H1 (cell line): ENCODE results near the gene AFF1. TPM values are rescaled to one million over a fixed set of nuclear protein-coding genes. Genes with fewer than 3 reads are reported as not detected.

ENCODE experiments used
- CTCF ChIA-PET: fragments of 300-600 bp; sonication (Branson Sonifier 250); formaldehyde crosslinking; loops from one replicate; lab custom pipeline; 2021; ENCODE audit not compliant: partially characterized antibody; lab: Charles Lee
- POLR2A ChIA-PET: fragments of 300-600 bp; sonication (Branson Sonifier 250); formaldehyde crosslinking; loops from one replicate; lab custom pipeline; 2021; ENCODE audit warnings: inconsistent platforms; ENCODE audit not compliant: partially characterized antibody; lab: Charles Lee
- DNase-seq, 2 experiments: peaks; one replicate each; pipeline versions ENCODE4 v3.0.0 to v3.0.0-alpha.2; 2010 to 2022; ENCODE audit warnings: low spot score in 2 of 2, low read depth in 1 of 2, mixed read lengths in 1 of 2
- FAIRE-seq: peaks from 2 replicates; lab custom pipeline; 2011; peaks lifted over from hg19 to GRCh38; lab: Jason Lieb, UNC
- H2AFZ ChIP-seq: 2 replicates; pipeline ENCODE4 v1.8.1; 2012; ENCODE audit warnings: low read length, inconsistent platforms
- H2AK5ac ChIP-seq: 2 replicates; pipeline ENCODE4 v1.6.1; 2013; ENCODE audit warnings: low read depth, low read length
- H2BK120ac ChIP-seq: replicated peaks from 2 replicates; pipeline ENCODE3; 2013; ENCODE audit warnings: low read depth, low read length, inconsistent platforms
- H2BK12ac ChIP-seq: 2 replicates; pipeline ENCODE4 v1.6.1; 2013; ENCODE audit warnings: low read depth, low read length
- H2BK15ac ChIP-seq: 2 replicates; pipeline ENCODE4 v1.6.1; 2013; ENCODE audit warnings: low read length
- H2BK20ac ChIP-seq: 2 replicates; pipeline ENCODE4 v1.6.1; 2013; ENCODE audit warnings: low read length
- H2BK5ac ChIP-seq: 2 replicates; pipeline ENCODE4 v1.6.1; 2013; ENCODE audit warnings: low read depth, low read length
- H3K14ac ChIP-seq: 2 replicates; pipeline ENCODE4 v1.6.1; 2013; ENCODE audit warnings: inconsistent platforms; ENCODE audit not compliant: insufficient read length
- H3K18ac ChIP-seq: 2 replicates; pipeline ENCODE4 v1.6.1; 2013; ENCODE audit warnings: low read length; ENCODE audit errors: extremely low read depth
- H3K23ac ChIP-seq: 2 replicates; pipeline ENCODE4 v1.6.1; 2013; ENCODE audit warnings: inconsistent platforms; ENCODE audit not compliant: insufficient read length
- H3K23me2 ChIP-seq: 2 replicates; pipeline ENCODE4 v1.6.1; 2013; ENCODE audit warnings: low read depth, low read length
- H3K27ac ChIP-seq: 2 replicates; pipeline ENCODE4 v1.6.1; 2011; ENCODE audit warnings: low read depth, low read length, inconsistent platforms
- H3K27me3 ChIP-seq, 4 experiments: replicated peaks in 1 of 4; 1 replicate in 1 of 4; 2 replicates in 3 of 4; pipeline versions ENCODE4 v1.6.1 to v1.8.1; 2011 to 2013; ENCODE audit warnings: low read length in 3 of 4, mild to moderate bottlenecking in 3 of 4, inconsistent platforms in 2 of 4, mixed read lengths in 2 of 4, moderate library complexity in 1 of 4; ENCODE audit not compliant: control insufficient read depth in 3 of 4, insufficient read depth in 3 of 4; ENCODE audit errors: extremely low read depth in 1 of 4
- H3K36me3 ChIP-seq, 4 experiments: 2 replicates each; pipeline versions ENCODE4 v1.6.1 to v1.8.1; 2011 to 2013; ENCODE audit warnings: mild to moderate bottlenecking in 4 of 4, low read length in 3 of 4, moderate library complexity in 2 of 4, control low read depth in 1 of 4, inconsistent platforms in 1 of 4; ENCODE audit not compliant: insufficient read depth in 4 of 4, control insufficient read depth in 2 of 4
- H3K4ac ChIP-seq: replicated peaks from 2 replicates; pipeline ENCODE3; 2013; ENCODE audit warnings: low read length, low read depth, mixed read lengths, inconsistent platforms; ENCODE audit not compliant: insufficient read length
- H3K4me1 ChIP-seq, 4 experiments: replicated peaks in 1 of 4; 1 replicate in 1 of 4; 2 replicates in 3 of 4; pipeline versions ENCODE4 v1.6.1 to v1.8.1; 2011 to 2013; ENCODE audit warnings: low read length in 3 of 4, inconsistent platforms in 2 of 4, mixed read lengths in 1 of 4; ENCODE audit not compliant: insufficient read depth in 4 of 4, control insufficient read depth in 3 of 4
- H3K4me2 ChIP-seq, 2 experiments: 2 replicates each; pipeline versions ENCODE4 v1.6.1 to v1.8.1; 2011 to 2013; ENCODE audit warnings: low read depth in 2 of 2, low read length in 2 of 2, control low read depth in 1 of 2, inconsistent platforms in 1 of 2, mild to moderate bottlenecking in 1 of 2; ENCODE audit not compliant: insufficient read depth in 1 of 2
- H3K4me3 ChIP-seq, 4 experiments: fragments of 200-600, 300-600 bp in 1 of 4; sonication (generic), shearing (Covaris generic), sonication (Bioruptor Twin) in 1 of 4; 2 replicates each; pipeline versions ENCODE4 v1.5.1 to v1.8.1; 2011 to 2016; ENCODE audit warnings: low read length in 4 of 4, low read depth in 3 of 4, control low read depth in 2 of 4, inconsistent platforms in 2 of 4, mild to moderate bottlenecking in 2 of 4, mixed read lengths in 1 of 4, moderate library complexity in 1 of 4; ENCODE audit not compliant: insufficient read depth in 2 of 4; ENCODE audit errors: extremely low read depth in 1 of 4
- H3K56ac ChIP-seq: replicated peaks from 2 replicates; pipeline ENCODE3; 2013; ENCODE audit warnings: low read depth, mild to moderate bottlenecking, mixed read lengths, low read length, inconsistent platforms; ENCODE audit not compliant: insufficient read length
- H3K79me1 ChIP-seq: 2 replicates; pipeline ENCODE4 v1.6.1; 2013; ENCODE audit warnings: low read depth, low read length, control low read depth
- H3K79me2 ChIP-seq, 2 experiments: 2 replicates each; pipeline versions ENCODE4 v1.6.1 to v1.8.1; 2012 to 2013; ENCODE audit warnings: low read length in 2 of 2, mild to moderate bottlenecking in 2 of 2, inconsistent platforms in 1 of 2; ENCODE audit not compliant: insufficient read depth in 2 of 2, control insufficient read depth in 1 of 2
- H3K9ac ChIP-seq, 4 experiments: replicated peaks in 1 of 4; 1 replicate in 1 of 4; 2 replicates in 3 of 4; pipeline versions ENCODE4 v1.6.1 to v1.8.1; 2011 to 2013; ENCODE audit warnings: low read depth in 3 of 4, low read length in 3 of 4, control low read depth in 2 of 4, mild to moderate bottlenecking in 2 of 4, moderate library complexity in 2 of 4, inconsistent platforms in 1 of 4; ENCODE audit errors: extremely low read depth in 1 of 4
- H3K9me3 ChIP-seq, 2 experiments: 2 replicates each; pipeline versions ENCODE4 v1.6.1 to v1.8.1; 2012 to 2013; ENCODE audit warnings: mild to moderate bottlenecking in 2 of 2, moderate library complexity in 2 of 2, control low read depth in 1 of 2, inconsistent platforms in 1 of 2, low read depth in 1 of 2, low read length in 1 of 2, mixed read lengths in 1 of 2; ENCODE audit not compliant: insufficient read depth in 2 of 2
- H4K20me1 ChIP-seq, 2 experiments: replicated peaks in 1 of 2; 2 replicates each; pipeline versions ENCODE3 to v1.8.1; 2011 to 2013; ENCODE audit warnings: inconsistent platforms in 2 of 2, low read length in 2 of 2, mild to moderate bottlenecking in 1 of 2; ENCODE audit not compliant: insufficient read depth in 2 of 2, control insufficient read depth in 1 of 2
- H4K5ac ChIP-seq: 2 replicates; pipeline ENCODE4 v1.6.1; 2013; ENCODE audit warnings: low read length, low read depth, mixed read lengths, inconsistent platforms; ENCODE audit not compliant: insufficient read length
- H4K8ac ChIP-seq: 2 replicates; pipeline ENCODE4 v1.8.0; 2013; ENCODE audit warnings: mild to moderate bottlenecking, moderate library complexity, low read length, inconsistent platforms; ENCODE audit not compliant: insufficient read depth; ENCODE audit errors: extremely low read depth
- H4K91ac ChIP-seq: replicated peaks from 2 replicates; pipeline ENCODE3; 2013; ENCODE audit warnings: low read length, mixed read lengths, inconsistent platforms; ENCODE audit not compliant: insufficient read length
- BRCA1 ChIP-seq: IDR thresholded peaks from 2 replicates; pipeline ENCODE4 v1.6.1; 2012; ENCODE audit warnings: low read depth, low read length, improper control_type of control experiment
- CEBPB ChIP-seq: IDR thresholded peaks from 2 replicates; pipeline ENCODE4 v1.6.1; 2012; ENCODE audit warnings: low read depth, low read length
- CHD2 ChIP-seq: IDR thresholded peaks from 2 replicates; pipeline ENCODE4 v1.6.1; 2012; ENCODE audit warnings: low read length, improper control_type of control experiment
- CTCF ChIP-seq, 3 experiments: IDR thresholded peaks; 1 replicate in 2 of 3; 2 replicates in 1 of 3; pipeline versions ENCODE4 v1.5.1 to v1.6.1; 2011; ENCODE audit warnings: low read length in 3 of 3, mild to moderate bottlenecking in 3 of 3, inconsistent platforms in 2 of 3, low read depth in 1 of 3, moderate library complexity in 1 of 3; ENCODE audit not compliant: insufficient read depth in 1 of 3; ENCODE audit errors: control extremely low read depth in 1 of 3
- MAFK ChIP-seq: IDR thresholded peaks from 2 replicates; pipeline ENCODE4 v1.6.1; 2012; ENCODE audit warnings: low read depth, mild to moderate bottlenecking, improper control_type of control experiment, low read length
- MAX ChIP-seq: IDR thresholded peaks from 2 replicates; pipeline ENCODE4 v1.6.1; 2012; ENCODE audit warnings: inconsistent platforms
- RAD21 ChIP-seq, 2 experiments: IDR thresholded peaks in 1 of 2; conservative IDR thresholded peaks in 1 of 2; 2 replicates each; pipeline ENCODE4 v1.6.1; 2011; ENCODE audit warnings: low read depth in 2 of 2, low read length in 2 of 2, improper control_type of control experiment in 1 of 2, inconsistent platforms in 1 of 2, mild to moderate bottlenecking in 1 of 2, moderate library complexity in 1 of 2
- RFX5 ChIP-seq: IDR thresholded peaks from 2 replicates; pipeline ENCODE4 v1.6.1; 2011; ENCODE audit warnings: low read depth, low read length, improper control_type of control experiment, borderline replicate concordance
- WGBS, 2 experiments: shearing (Covaris generic) in 1 of 2; methylation state at CpG; one replicate each; pipeline versions ENCODE4 v1.1.6 to v1.1.7; 2013 to 2015; ENCODE audit warnings: low lambda C conversion rate in 2 of 2, mixed read lengths in 2 of 2, inconsistent platforms in 1 of 2, low coverage in 1 of 2, missing lambda C conversion rate in 1 of 2; ENCODE audit not compliant: insufficient replicate concordance in 2 of 2, insufficient coverage in 1 of 2, insufficient read length in 1 of 2; ENCODE audit errors: extremely low coverage in 1 of 2, missing lambda C conversion rate in 1 of 2; 5-methylcytosine and 5-hydroxymethylcytosine counted together
- polyA plus RNA-seq, 7 experiments: library from polyadenylated mRNA; depleted of rRNA in 3 of 7; stranded (reverse) in 5 of 7; unstranded in 2 of 7; fragments of >200 nt in 5 of 7; fragments of 200-250 nt in 2 of 7; gene quantifications; 1 replicate in 5 of 7; 2 replicates in 1 of 7; 4 replicates in 1 of 7; pipeline versions ENCODE4 v1.2.1 to v1.2.3, GENCODE V29; 2011 to 2013; ENCODE audit warnings: missing spikeins in 2 of 7, mixed read lengths in 2 of 7
- total RNA-seq: library from RNA; stranded (reverse); fragmentation: NEBNext Ultra II Directional; extraction: Animal tissue kit (Norgen Biotek cat#: 25700); gene quantifications from 2 replicates; pipeline ENCODE4 v1.2.1, GENCODE V29; 2021
- TF ChIP-seq, protein P1 (sequence below): IDR thresholded peaks from 2 replicates; pipeline ENCODE4 v1.6.1; 2012; ENCODE audit warnings: low read length, inconsistent platforms

The AFF1 gene
- total and polyA plus RNA-seq, 2 of the 8 experiments (the other 6 are each of a cell fraction or from before 2014, with no cell fraction given) = 14.8 to 85.5 TPM

- H3K79me2 ChIP-seq = peaks cover 3 to 88% of the 10 kb centered on the region in 2 experiments
- FAIRE-seq (no peak), DNase-seq (no peak)
- H3K79me1 ChIP-seq = peaks cover 10% of the 10 kb centered on the region
- ChIA-PET CTCF (interaction anchor here (0.6 to 2.7 kb wide), 10 partner anchors 11 to 581 kb away, joined by 3 to 10 read pairs (median 4); no protein-coding TSS in a partner anchor), POLR2A (interaction anchor here (0.9 to 1.8 kb wide), 5 partner anchors 20 to 119 kb away, joined by 3 to 5 read pairs (median 4); no protein-coding TSS in a partner anchor)
- H3K56ac ChIP-seq = no peak overlapping the region
- no peak overlapping the region for H2BK12ac ChIP-seq
- no peak overlapping the region for H3K9ac ChIP-seq
- H3K27me3 ChIP-seq = no peaks in the 10 kb centered on the region
- WGBS, 2 experiments = 94% methylated on average over 2 of the region's 2 CpGs; no CpG with 5 or more reads in 1 of the 2 experiments
- peaks cover 2 to 5% of the 10 kb centered on the region in 2 experiments for H4K20me1 ChIP-seq
- peaks cover 0 to 13% (median 0%) of the 10 kb centered on the region in 4 experiments; a peak in 3 of 8 replicates for H3K36me3 ChIP-seq
- no peak overlapping the region for H2BK5ac ChIP-seq
- no peak overlapping the region for H2BK20ac ChIP-seq
- H3K18ac ChIP-seq = no peak overlapping the region
- no peak overlapping the region for H3K27ac ChIP-seq
- H3K4ac ChIP-seq = no peak overlapping the region
- H3K4me1 ChIP-seq = peaks cover 0 to 19% (median 7%) of the 10 kb centered on the region in 4 experiments; a peak in 3 of 7 replicates
- H3K9me3 ChIP-seq = no peaks in the 10 kb centered on the region
- no peak overlapping the region for H4K91ac ChIP-seq
- no peaks in the 10 kb centered on the region for H3K23me2 ChIP-seq
- no peak overlapping the region for H2BK15ac ChIP-seq
- no peak overlapping the region for H2AK5ac ChIP-seq
- H4K5ac ChIP-seq = no peak overlapping the region
- no peak overlapping the region for H3K4me3 ChIP-seq
- no peak overlapping the region for H3K23ac ChIP-seq
- H3K14ac ChIP-seq = no peak overlapping the region
- no peak overlapping the region for H2BK120ac ChIP-seq
- H3K4me2 ChIP-seq = no peak overlapping the region
- H2AFZ ChIP-seq = no peak overlapping the region
- H4K8ac ChIP-seq = no peak overlapping the region
- TF ChIP-seq RAD21 (IDR thresholded peaks at IDR 0.05 in 1 of 2, conservative IDR thresholded peaks at IDR 0.05 in 1 of 2; ENCODE audit: low read depth in 2 of 2, low read length in 2 of 2) = no peak
- no peak for TF ChIP-seq MAX
- TF ChIP-seq CEBPB = no peak
- TF ChIP-seq CTCF (IDR thresholded peaks at IDR 0.05; ENCODE audit: control extremely low read depth in 1 of 3, insufficient read depth in 1 of 3, low read depth in 1 of 3, low read length in 3 of 3) = no peak
- no peak for TF ChIP-seq CHD2
- no peak for TF ChIP-seq BRCA1
- TF ChIP-seq, protein P1, sequence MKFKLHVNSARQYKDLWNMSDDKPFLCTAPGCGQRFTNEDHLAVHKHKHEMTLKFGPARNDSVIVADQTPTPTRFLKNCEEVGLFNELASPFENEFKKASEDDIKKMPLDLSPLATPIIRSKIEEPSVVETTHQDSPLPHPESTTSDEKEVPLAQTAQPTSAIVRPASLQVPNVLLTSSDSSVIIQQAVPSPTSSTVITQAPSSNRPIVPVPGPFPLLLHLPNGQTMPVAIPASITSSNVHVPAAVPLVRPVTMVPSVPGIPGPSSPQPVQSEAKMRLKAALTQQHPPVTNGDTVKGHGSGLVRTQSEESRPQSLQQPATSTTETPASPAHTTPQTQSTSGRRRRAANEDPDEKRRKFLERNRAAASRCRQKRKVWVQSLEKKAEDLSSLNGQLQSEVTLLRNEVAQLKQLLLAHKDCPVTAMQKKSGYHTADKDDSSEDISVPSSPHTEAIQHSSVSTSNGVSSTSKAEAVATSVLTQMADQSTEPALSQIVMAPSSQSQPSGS = no peak
- TF ChIP-seq MAFK = no peak
- TF ChIP-seq RFX5 = no peak
Measured at GRCh38 chr4:87055311-87055710, 120.5 kb downstream of the AFF1 start.
